B cell (primary cell): ENCODE results near the gene DNAJC10. TPM values are rescaled to one million over a fixed set of nuclear protein-coding genes. Genes with fewer than 3 reads are reported as not detected.
"Not testable (repeated sequence)": the region's sequence is repeated elsewhere in the genome, so short reads cannot be mapped to it uniquely, and the experiment has no call there.

Experiments
- ATAC-seq: fragments of 200-7000 bp; cut with Tn5 transposase; one replicate; pipeline ENCODE4 v1.10.0; 2021; ENCODE audit warnings: low read depth, mild to moderate bottlenecking, moderate number of reproducible peaks, moderate library complexity
- CTCF ChIA-PET: fragments of 350-600 bp; sonication (Branson Sonifier 250); formaldehyde crosslinking; loops from one replicate; lab custom pipeline; 2021; ENCODE audit warnings: antibody characterized with exemption, inconsistent platforms; lab: Charles Lee
- POLR2A ChIA-PET: fragments of 350-600 bp; sonication (Branson Sonifier 250); formaldehyde crosslinking; loops from one replicate; lab custom pipeline; 2021; ENCODE audit warnings: antibody characterized with exemption; lab: Charles Lee
- DNase-seq: peaks from one replicate; pipeline ENCODE4 v3.0.0; 2013
- H2AFZ ChIP-seq: 2 replicates; pipeline ENCODE4 v1.6.1; 2012; ENCODE audit warnings: mild to moderate bottlenecking, low read depth, low read length; ENCODE audit not compliant: insufficient read depth, poor library complexity, severe bottlenecking
- H3K27ac ChIP-seq, 2 donors: 1 replicate in 1 of 2; 2 replicates in 1 of 2; pipeline ENCODE4 v1.5.1; 2012 to 2013; ENCODE audit warnings: low read length in 2 of 2, mild to moderate bottlenecking in 2 of 2, moderate library complexity in 1 of 2
- H3K27me3 ChIP-seq, 4 experiments: fragments of 200-600 bp in 1 of 4; sonication (generic) in 1 of 4; replicated peaks in 1 of 4; 1 replicate in 2 of 4; 2 replicates in 2 of 4; pipeline versions ENCODE4 v1.6.1 to v1.7.0; 2013 to 2016; ENCODE audit warnings: low read length in 3 of 4, mild to moderate bottlenecking in 2 of 4, mixed read lengths in 1 of 4, moderate library complexity in 1 of 4; ENCODE audit not compliant: insufficient read depth in 4 of 4, control insufficient read depth in 3 of 4; ENCODE audit errors: control extremely low read depth in 1 of 4
- H3K36me3 ChIP-seq, 2 experiments: replicated peaks in 1 of 2; 1 replicate in 1 of 2; 2 replicates in 1 of 2; pipeline versions ENCODE4 v1.6.1 to v1.7.1; 2013; ENCODE audit warnings: low read length in 1 of 2; ENCODE audit not compliant: insufficient read depth in 2 of 2, control insufficient read depth in 1 of 2; ENCODE audit errors: control extremely low read depth in 1 of 2, extremely low read depth in 1 of 2
- H3K4me1 ChIP-seq, 2 donors: fragments of 200-600 bp in 1 of 2; sonication (generic) in 1 of 2; 1 replicate in 1 of 2; 2 replicates in 1 of 2; pipeline versions ENCODE4 v1.5.1 to v1.6.1; 2013 to 2017; ENCODE audit warnings: low read length in 2 of 2; ENCODE audit not compliant: control insufficient read depth in 2 of 2, insufficient read depth in 2 of 2
- H3K4me2 ChIP-seq: replicated peaks from 2 replicates; pipeline ENCODE3; 2012; ENCODE audit warnings: mild to moderate bottlenecking, low read depth, low read length; ENCODE audit not compliant: poor library complexity, severe bottlenecking
- H3K4me3 ChIP-seq, 5 experiments: fragments of 200-600 bp in 1 of 5; sonication (generic) in 1 of 5; 1 replicate in 3 of 5; 2 replicates in 2 of 5; pipeline versions ENCODE4 v1.5.1 to v1.7.0; 2011 to 2016; ENCODE audit warnings: low read length in 4 of 5, mild to moderate bottlenecking in 4 of 5, low read depth in 2 of 5, control low read depth in 1 of 5, moderate library complexity in 1 of 5; ENCODE audit not compliant: insufficient read depth in 1 of 5; ENCODE audit errors: control extremely low read depth in 1 of 5, extremely low read depth in 1 of 5
- H3K79me2 ChIP-seq: fragments of 200-600 bp; sonication (generic); one replicate; pipeline ENCODE4 v1.6.0; 2016; ENCODE audit warnings: low read length; ENCODE audit not compliant: control insufficient read depth, insufficient read depth
- H3K9ac ChIP-seq: fragments of 200-600 bp; sonication (generic); 2 replicates; pipeline ENCODE4 v1.6.1; 2017; ENCODE audit warnings: mild to moderate bottlenecking, low read length, moderate library complexity
- H3K9me3 ChIP-seq, 3 donors: one replicate each; pipeline versions ENCODE4 v1.6.1 to v1.7.1; 2013; ENCODE audit warnings: low read length in 2 of 3; ENCODE audit not compliant: control insufficient read depth in 2 of 3, insufficient read depth in 1 of 3; ENCODE audit errors: control extremely low read depth in 1 of 3
- H4K20me1 ChIP-seq: 2 replicates; pipeline ENCODE4 v1.6.0; 2012; ENCODE audit warnings: mild to moderate bottlenecking, low read length; ENCODE audit not compliant: insufficient read depth, control insufficient read depth, poor library complexity, severe bottlenecking
- H3K27ac Mint-ChIP-seq: one replicate; pipeline ENCODE4 v1.8.0; 2021; ENCODE audit warnings: mixed read lengths
- H3K27me3 Mint-ChIP-seq: one replicate; pipeline ENCODE4 v1.8.0; 2021; ENCODE audit warnings: mixed read lengths
- H3K4me1 Mint-ChIP-seq: one replicate; pipeline ENCODE4 v1.8.0; 2021; ENCODE audit warnings: mixed read lengths
- H3K4me3 Mint-ChIP-seq: one replicate; pipeline ENCODE4 v1.8.0; 2021; ENCODE audit warnings: mixed read lengths
- H3K9me3 Mint-ChIP-seq: one replicate; pipeline ENCODE4 v1.8.0; 2022; ENCODE audit warnings: mixed read lengths; ENCODE audit not compliant: insufficient read depth
- CTCF ChIP-seq: fragments of 200-600 bp; IDR thresholded peaks from one replicate; pipeline ENCODE4 v1.8.0; 2022; ENCODE audit warnings: antibody characterized with exemption, mild to moderate bottlenecking
- EZH2 ChIP-seq: IDR thresholded peaks from 2 replicates; pipeline ENCODE4 v1.6.1; 2012; ENCODE audit warnings: borderline replicate concordance, low read depth, mild to moderate bottlenecking, moderate library complexity, low read length; ENCODE audit not compliant: insufficient read depth, poor library complexity, severe bottlenecking
- WGBS: methylation state at CpG from one replicate; pipeline ENCODE4 v1.1.5; 2013; ENCODE audit warnings: missing lambda C conversion rate; ENCODE audit not compliant: insufficient coverage; 5-methylcytosine and 5-hydroxymethylcytosine counted together
- intact Hi-C: fragments of 100-400 bp; cut with micrococcal nuclease; formaldehyde crosslinking; loops from one replicate; pipeline ENCODE4 v1.10.0; 2022
- polyA plus RNA-seq: library from polyadenylated mRNA; depleted of rRNA; stranded (reverse); fragments of >200 nt; gene quantifications from 2 replicates; pipeline ENCODE4 v1.2.3, GENCODE V29; 2012
- total RNA-seq, 2 donors: library from RNA; stranded (reverse); fragments of 120-200 nt in 1 of 2; gene quantifications; 1 replicate in 1 of 2; 2 replicates in 1 of 2; pipeline versions ENCODE4 v1.2.3 to v1.2.4, GENCODE V29; 2013 to 2022

The DNAJC10 gene
- total and polyA plus RNA-seq, 2 donors (not counting 1 experiment from before 2014, with no cell fraction given) = 41.3 to 115 TPM

- no peak for ATAC-seq
- no peaks in the 10 kb centered on the region for H3K4me1 ChIP-seq
- H3K9me3 Mint-ChIP-seq = no peaks in the 10 kb centered on the region
Measured at GRCh38 chr2:182779323-182779722, 63.3 kb downstream of the DNAJC10 start.

DNA sequence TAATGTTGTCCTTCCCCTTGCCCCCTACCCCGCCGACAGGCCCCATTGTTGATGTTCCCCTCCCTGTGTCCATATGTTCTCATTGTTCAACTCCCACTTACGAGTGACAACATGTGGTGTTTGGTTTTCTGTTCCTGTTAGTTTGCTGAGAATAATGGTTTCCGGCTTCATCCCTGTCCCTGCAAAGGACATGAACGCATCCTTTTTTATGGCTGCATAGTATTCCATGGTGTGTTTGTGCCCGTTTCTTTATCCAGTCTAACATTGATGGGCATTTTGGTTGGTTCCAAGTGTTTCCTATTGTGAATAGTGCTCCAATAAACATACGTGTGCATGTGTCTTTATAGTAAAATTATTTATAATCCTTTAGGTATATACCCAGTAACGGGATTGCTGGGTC, 65.0 kb downstream of the DNAJC10 start:
- H3K4me3 Mint-ChIP-seq, H3K9me3 ChIP-seq, H3K9ac ChIP-seq, H2AFZ ChIP-seq, H3K4me3 ChIP-seq, H3K4me2 ChIP-seq, H3K27ac ChIP-seq, DNase-seq, H3K9me3 Mint-ChIP-seq, ATAC-seq, H3K79me2 ChIP-seq, H3K27me3 ChIP-seq, H3K27ac Mint-ChIP-seq, H4K20me1 ChIP-seq, POLR2A ChIA-PET, H3K27me3 Mint-ChIP-seq, H3K4me1 Mint-ChIP-seq, H3K4me1 ChIP-seq: not testable (repeated sequence)
- peaks cover 11 to 45% of the 10 kb centered on the region in 2 experiments for H3K36me3 ChIP-seq
- CTCF ChIA-PET = interaction anchor here (0.7 kb wide), 1 partner anchor 75 kb away, joined by 3 read pairs; no protein-coding TSS in a partner anchor
- intact Hi-C loops = loop anchor here (10.0 kb wide), 1 partner anchor 204 kb away; no protein-coding TSS in a partner anchor
- whole genome bisulfite sequencing = 98% methylated on average over 4 of the region's 8 CpGs

More at GRCh38 chr2:182779323-182779722, 63.3 kb downstream of the DNAJC10 start:
- Histone ChIP-seq H4K20me1 (peaks cover 7% of the 10 kb centered on the region), H3K4me2 (no peak overlapping the region), H3K79me2 (no peaks in the 10 kb centered on the region), H2AFZ (no peak overlapping the region), H3K27ac (no peak overlapping the region), H3K36me3 (peaks cover 13 to 62% of the 10 kb centered on the region in 2 experiments), H3K27me3 (no peaks in the 10 kb centered on the region), H3K4me3 (no peak overlapping the region), H3K9me3 (peaks cover 0 to 3% (median 1%) of the 10 kb centered on the region in 3 donors), H3K9ac (no peak overlapping the region)
- ChIA-PET POLR2A (no interaction called here), CTCF (no interaction called here)
- Mint-ChIP-seq H3K27ac (no peak overlapping the region), H3K4me3 (no peak overlapping the region), H3K27me3 (no peaks in the 10 kb centered on the region), H3K4me1 (no peaks in the 10 kb centered on the region)
- intact Hi-C loops = no loop called here
- WGBS = 100% methylated on average over 1 of the region's 1 CpG
- TF ChIP-seq EZH2 (no peak), CTCF (no peak)
- no peak for DNase-seq

GRCh38 chr2:182782686-182783085, 66.6 kb downstream of the DNAJC10 start:
- 90% methylated on average over 2 of the region's 3 CpGs for WGBS
- not testable (repeated sequence) for H3K4me3 Mint-ChIP-seq

More at GRCh38 chr2:182782686-182783085, 66.6 kb downstream of the DNAJC10 start:
- H3K4me3 ChIP-seq, H3K9me3 Mint-ChIP-seq, ATAC-seq, H3K27ac ChIP-seq, H3K4me2 ChIP-seq, H3K27ac Mint-ChIP-seq, CTCF ChIA-PET, DNase-seq, H2AFZ ChIP-seq, POLR2A ChIA-PET, H3K4me1 ChIP-seq, H4K20me1 ChIP-seq, H3K9me3 ChIP-seq, H3K4me1 Mint-ChIP-seq, H3K9ac ChIP-seq, H3K27me3 ChIP-seq, H3K79me2 ChIP-seq, H3K27me3 Mint-ChIP-seq: not testable (repeated sequence)
- H3K36me3 ChIP-seq = peaks cover 6 to 30% of the 10 kb centered on the region in 2 experiments
- intact Hi-C loops = loop anchor here (10.0 kb wide), 1 partner anchor 202 kb away; no protein-coding TSS in a partner anchor
